ENCODE measurements around the gene GRIK4.

Gene GRIK4

GRCh38 chr11:120548682-120549209, 37.2 kb downstream of the GRIK4 start:
- FAIRE-seq = no peak

GRCh38 chr11:120549346-120549745, 37.8 kb downstream of the GRIK4 start:
- FAIRE-seq = no peak

GRCh38 chr11:120550007-120550406, 38.5 kb downstream of the GRIK4 start:
- FAIRE-seq = no peak

GRCh38 chr11:120551191-120551590, 39.6 kb downstream of the GRIK4 start:
- no peak for FAIRE-seq

- no peak for FAIRE-seq
Observed at GRCh38 chr11:120554766-120555432, 43.4 kb downstream of the GRIK4 start.

GRCh38 chr11:120555433-120555773, 43.9 kb downstream of the GRIK4 start:
- no peak for FAIRE-seq

- FAIRE-seq = no peak
Observed at GRCh38 chr11:120556797-120557196, 45.2 kb downstream of the GRIK4 start.

GRCh38 chr11:120558744-120559431, 47.3 kb downstream of the GRIK4 start:
- FAIRE-seq = no peak

- no peak for FAIRE-seq
Observed at GRCh38 chr11:120561286-120561685, 49.7 kb downstream of the GRIK4 start.

- no peak for FAIRE-seq
Observed at GRCh38 chr11:120562806-120563425, 51.4 kb downstream of the GRIK4 start.

GRCh38 chr11:120563703-120564572, 52.4 kb downstream of the GRIK4 start:
- no peak for FAIRE-seq

- FAIRE-seq = no peak
Observed at GRCh38 chr11:120564573-120565311, 53.2 kb downstream of the GRIK4 start.

- FAIRE-seq = no peak
Observed at GRCh38 chr11:120565466-120566155, 54.1 kb downstream of the GRIK4 start.

- FAIRE-seq = no peak
Observed at GRCh38 chr11:120566176-120566575, 54.6 kb downstream of the GRIK4 start.

- no peak for FAIRE-seq
Observed at GRCh38 chr11:120568572-120569307, 57.2 kb downstream of the GRIK4 start.

GRCh38 chr11:120569861-120570260, 58.3 kb downstream of the GRIK4 start:
- no peak for FAIRE-seq

GRCh38 chr11:120571476-120571875, 59.9 kb downstream of the GRIK4 start:
- no peak for FAIRE-seq

GRCh38 chr11:120573756-120574354, 62.3 kb downstream of the GRIK4 start:
- no peak for FAIRE-seq

- no peak for FAIRE-seq
Observed at GRCh38 chr11:120574876-120575275, 63.3 kb downstream of the GRIK4 start.

- FAIRE-seq = no peak
Observed at GRCh38 chr11:120575461-120575860, 63.9 kb downstream of the GRIK4 start.

- FAIRE-seq = no peak
Observed at GRCh38 chr11:120576606-120577005, 65.1 kb downstream of the GRIK4 start.

Measured in A204.1 (cell line).